K562 (cell line): ENCODE measurements around the gene NKG7. TPM values are rescaled to one million over a fixed set of nuclear protein-coding genes. Genes with fewer than 3 reads are reported as not detected.

ENCODE experiments used
- CCNT2 ChIP-seq: IDR thresholded peaks from 2 replicates; pipeline ENCODE4 v1.6.1; 2011; ENCODE audit warnings: borderline replicate concordance, low read depth, mild to moderate bottlenecking, moderate library complexity, mixed read lengths, low read length; ENCODE audit not compliant: insufficient read length; ENCODE audit errors: extremely low read depth
- CHD4 ChIP-seq: fragments of 200-600 bp; sonication (generic); IDR thresholded peaks from 3 replicates; pipeline ENCODE4 v1.6.1; 2012; ENCODE audit warnings: low read depth, mild to moderate bottlenecking, mixed read lengths, low read length, inconsistent platforms; ENCODE audit not compliant: insufficient read depth, insufficient replicate concordance, poor library complexity, severe bottlenecking
- CREB1 ChIP-seq, 2 experiments: sonication (generic) in 1 of 2; formaldehyde crosslinking in 1 of 2; IDR thresholded peaks; 2 replicates each; pipeline versions ENCODE4 v1.6.1 to v1.8.0; 2012 to 2022; ENCODE audit warnings: inconsistent platforms in 1 of 2, mild to moderate bottlenecking in 1 of 2, missing genetic modification reagents in 1 of 2, moderate library complexity in 1 of 2
- CTBP1 ChIP-seq: fragments of 450-650 bp; IDR thresholded peaks from 2 replicates; pipeline ENCODE4 v1.6.1; 2016; ENCODE audit warnings: borderline replicate concordance
- DPF2 ChIP-seq: fragments of 450-650 bp; IDR thresholded peaks from 2 replicates; pipeline ENCODE4 v1.6.1; 2016
- EP300 ChIP-seq: IDR thresholded peaks from 2 replicates; pipeline ENCODE4 v1.6.1; 2012; ENCODE audit warnings: low read length, improper control_type of control experiment
- FIP1L1 ChIP-seq: fragments of 200-400 bp; formaldehyde crosslinking; IDR thresholded peaks from 2 replicates; pipeline ENCODE4 v1.6.1; 2018; ENCODE audit warnings: mild to moderate bottlenecking, low read depth, low read length; ENCODE audit not compliant: poor library complexity, severe bottlenecking
- KLF16 ChIP-seq: IDR thresholded peaks from 2 replicates; pipeline ENCODE4 v1.6.1; 2016; ENCODE audit warnings: antibody characterized with exemption
- LEF1 ChIP-seq: fragments of 450-650 bp; IDR thresholded peaks from 2 replicates; pipeline ENCODE4 v1.6.1; 2016; ENCODE audit warnings: mild to moderate bottlenecking
- NR2C2 ChIP-seq, 2 experiments: fragments of 200-800 bp in 1 of 2; sonication (Bioruptor generic) in 1 of 2; sonication (generic) in 1 of 2; formaldehyde crosslinking in 1 of 2; IDR thresholded peaks; 2 replicates each; pipeline versions ENCODE4 v1.6.1 to v1.8.0; 2016 to 2022; ENCODE audit warnings: mild to moderate bottlenecking in 1 of 2, missing compliant biosample characterization in 1 of 2, missing genetic modification characterization in 1 of 2, missing genetic modification reagents in 1 of 2
- SIN3B ChIP-seq: fragments of 450-650 bp; IDR thresholded peaks from 2 replicates; pipeline ENCODE4 v1.6.1; 2017; ENCODE audit warnings: low read depth, mild to moderate bottlenecking, moderate library complexity
- SMAD3 ChIP-seq: fragments of 450-650 bp; formaldehyde crosslinking; conservative IDR thresholded peaks from 2 replicates; pipeline ENCODE4 v1.4.0; 2020; ENCODE audit warnings: mild to moderate bottlenecking
- SMARCA5 ChIP-seq: fragments of 450-650 bp; IDR thresholded peaks from 2 replicates; pipeline ENCODE4 v1.6.1; 2016
- SMC3 ChIP-seq: conservative IDR thresholded peaks from 2 replicates; pipeline ENCODE4 v1.6.1; 2011; ENCODE audit warnings: low read depth, low read length, improper control_type of control experiment; ENCODE audit not compliant: insufficient read depth
- STAT5B ChIP-seq: fragments of 250-450 bp; sonication (Bioruptor Pico); IDR thresholded peaks from 2 replicates; pipeline ENCODE4 v1.8.0; 2021; ENCODE audit warnings: mild to moderate bottlenecking, inconsistent platforms
- ZNF239 ChIP-seq: fragments of 250-450 bp; sonication (Bioruptor Pico); IDR thresholded peaks from 2 replicates; pipeline ENCODE4 v1.4.0; 2020; ENCODE audit warnings: mild to moderate bottlenecking
- ZNF431 ChIP-seq: sonication (generic); formaldehyde crosslinking; IDR thresholded peaks from 2 replicates; pipeline ENCODE4 v1.8.0; 2022; ENCODE audit warnings: mild to moderate bottlenecking, missing genetic modification reagents
- ZNF766 ChIP-seq: fragments of 200-800 bp; sonication (Bioruptor generic); conservative IDR thresholded peaks from 2 replicates; pipeline ENCODE4 v1.6.1; 2016; ENCODE audit warnings: missing genetic modification characterization, missing compliant biosample characterization
- polyA plus RNA-seq, 8 experiments: library from polyadenylated mRNA; depleted of rRNA in 4 of 8; stranded (reverse) in 5 of 8; unstranded in 3 of 8; fragments of >200 nt; fragmentation: Nextera tagmentation in 2 of 8; fragmentation: Illumina TruSeq in 1 of 8; extraction: Ambion mirVana in 2 of 8; extraction: Trizol in 1 of 8; gene quantifications; 2 replicates each; pipeline versions ENCODE4 v1.2.1 to v1.2.3, GENCODE V29; 2011 to 2014; ENCODE audit warnings: inconsistent platforms in 1 of 8, missing spikeins in 1 of 8
- total RNA-seq, 7 experiments: library from RNA; depleted of rRNA in 6 of 7; stranded (reverse); fragments of >200 nt in 6 of 7; fragmentation: Illumina TruSeq in 2 of 7; extraction: Trizol in 2 of 7; gene quantifications; 2 replicates each; pipeline versions ENCODE4 v1.2.1 to v1.2.3, GENCODE V29; 2011 to 2021; ENCODE audit warnings: low replicate concordance in 1 of 7
- TF ChIP-seq, protein P1 (sequence below): fragments of 250-450 bp; sonication (Bioruptor Pico); IDR thresholded peaks from 2 replicates; pipeline ENCODE4 v1.4.0; 2020; ENCODE audit warnings: mild to moderate bottlenecking
- TF ChIP-seq, protein P2 (sequence below), 3 experiments: fragments of 200-800 bp in 1 of 3; sonication (Bioruptor generic) in 1 of 3; sonication (generic) in 1 of 3; formaldehyde crosslinking in 1 of 3; IDR thresholded peaks; 2 replicates each; pipeline versions ENCODE4 v1.6.1 to v1.8.0; 2016 to 2022; ENCODE audit warnings: mild to moderate bottlenecking in 2 of 3, missing compliant biosample characterization in 2 of 3, missing genetic modification characterization in 2 of 3, missing genetic modification reagents in 1 of 3

The NKG7 gene
- total and polyA plus RNA-seq, 9 of the 15 experiments (the other 6 are each of a cell fraction or from before 2014, with no cell fraction given) = 0.30 to 0.70 (median 0.51) TPM; not detected in 2

DNA sequence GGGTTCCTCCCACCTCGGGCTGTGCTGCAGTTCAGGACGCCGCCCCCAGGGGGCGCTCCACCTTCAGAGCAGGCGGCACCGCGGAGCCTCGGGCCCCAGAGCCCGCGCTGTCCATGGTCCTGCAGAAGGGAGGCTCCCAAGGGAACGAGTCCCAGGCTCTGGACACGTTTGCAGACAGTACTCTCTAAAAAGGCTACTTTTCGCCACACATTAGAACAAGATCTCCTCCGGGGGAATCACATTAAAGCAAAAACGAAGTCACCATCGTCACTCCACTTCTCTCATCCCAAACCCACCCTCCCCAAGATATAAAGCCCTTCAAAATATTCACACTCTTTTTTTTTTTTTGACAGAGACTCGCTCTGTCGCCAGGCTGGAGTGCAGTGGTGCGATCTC, 49.6 kb upstream of the NKG7 start (continued):
- TF ChIP-seq CREB1 (IDR thresholded peaks at IDR 0.05) (no peak), CREB1 (CRISPR knock-in tag; IDR thresholded peaks at IDR 0.05) (peak; percentile 77), FIP1L1 (no peak), SMARCA5 (no peak), DPF2 (no peak), STAT5B (no peak), CCNT2 (peak; percentile 57), SMAD3 (0 out of 2 replicates have a peak, but pooled peaks have one; percentile 21), LEF1 (no peak), ZNF239 (CRISPR knock-in tag) (no peak), EP300 (peak; percentile 18; the same call in 1 of the 2 replicates), SMC3 (peak; percentile 99), KLF16 (peak; percentile 55), SIN3B (0 out of 2 replicates have a peak, but pooled peaks have one; percentile 28), CTBP1 (peak; percentile 51; the same call in 1 of the 2 replicates), NR2C2 (CRISPR knock-in tag; IDR thresholded peaks at IDR 0.05) (peak; percentile 86), NR2C2 (tag; IDR thresholded peaks at IDR 0.05) (no peak), ZNF431 (CRISPR knock-in tag) (peak; percentile 79), ZNF766 (CRISPR knock-in tag) (peak; percentile 81), CHD4 (no peak)
- TF ChIP-seq, protein P1, sequence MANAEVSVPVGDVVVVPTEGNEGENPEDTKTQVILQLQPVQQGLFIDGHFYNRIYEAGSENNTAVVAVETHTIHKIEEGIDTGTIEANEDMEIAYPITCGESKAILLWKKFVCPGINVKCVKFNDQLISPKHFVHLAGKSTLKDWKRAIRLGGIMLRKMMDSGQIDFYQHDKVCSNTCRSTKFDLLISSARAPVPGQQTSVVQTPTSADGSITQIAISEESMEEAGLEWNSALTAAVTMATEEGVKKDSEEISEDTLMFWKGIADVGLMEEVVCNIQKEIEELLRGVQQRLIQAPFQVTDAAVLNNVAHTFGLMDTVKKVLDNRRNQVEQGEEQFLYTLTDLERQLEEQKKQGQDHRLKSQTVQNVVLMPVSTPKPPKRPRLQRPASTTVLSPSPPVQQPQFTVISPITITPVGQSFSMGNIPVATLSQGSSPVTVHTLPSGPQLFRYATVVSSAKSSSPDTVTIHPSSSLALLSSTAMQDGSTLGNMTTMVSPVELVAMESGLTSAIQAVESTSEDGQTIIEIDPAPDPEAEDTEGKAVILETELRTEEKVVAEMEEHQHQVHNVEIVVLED (CRISPR knock-in tag) = no peak
- TF ChIP-seq, protein P2, sequence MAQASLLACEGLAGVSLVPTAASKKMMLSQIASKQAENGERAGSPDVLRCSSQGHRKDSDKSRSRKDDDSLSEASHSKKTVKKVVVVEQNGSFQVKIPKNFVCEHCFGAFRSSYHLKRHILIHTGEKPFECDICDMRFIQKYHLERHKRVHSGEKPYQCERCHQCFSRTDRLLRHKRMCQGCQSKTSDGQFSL (CRISPR knock-in tag; IDR thresholded peaks at IDR 0.05) = 0 out of 2 replicates have a peak, but pooled peaks have one; percentile 22
- TF ChIP-seq, protein P2 (tag; IDR thresholded peaks at IDR 0.05) = no peak
